ENCODE measurements around the gene MAP3K13. TPM values are rescaled to one million over a fixed set of nuclear protein-coding genes. Genes with fewer than 3 reads are reported as not detected.

MAP3K13 gene
- total and polyA plus RNA-seq, 2 experiments from 2014 or later = 19.1 to 47.4 TPM

DNA sequence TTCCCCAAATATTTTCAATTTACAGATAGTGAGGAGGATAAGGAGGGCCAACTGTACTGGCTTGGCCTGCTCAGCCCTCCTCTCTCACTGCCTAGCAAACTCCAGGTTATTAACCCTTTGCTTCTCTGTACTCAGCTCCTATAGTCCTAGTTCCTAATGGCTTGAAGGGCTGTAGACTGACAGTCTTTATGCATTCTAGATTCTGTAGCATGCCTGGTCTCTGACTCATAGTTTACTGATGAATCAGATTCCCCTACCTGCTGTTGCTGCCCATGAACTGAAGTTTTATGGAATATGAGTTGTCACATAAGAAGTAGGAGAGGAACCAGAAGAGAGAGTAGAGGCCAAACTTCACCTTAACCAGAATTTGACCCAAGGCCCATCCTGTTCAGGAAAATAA is 27.1 kb upstream of the MAP3K13 start:
- Histone ChIP-seq H3K36me3 (no peaks in the 10 kb centered on the region), H3K9me3 (ENCODE audit: low read depth) (no peaks in the 10 kb centered on the region), H3K4me1 (ENCODE audit: low read depth) (no peaks in the 10 kb centered on the region), H3K4me3 (no peak overlapping the region), H3K27ac (no peak overlapping the region), H3K27me3 (no peaks in the 10 kb centered on the region)
- peak in 1 of 2 donors; percentile 25 for DNase-seq (ENCODE audit: low read depth in 1 of 2, low spot score in 1 of 2)
- TF ChIP-seq CTCF (IDR thresholded peaks at IDR 0.05; ENCODE audit: low read depth, low read length) = no peak

DNA sequence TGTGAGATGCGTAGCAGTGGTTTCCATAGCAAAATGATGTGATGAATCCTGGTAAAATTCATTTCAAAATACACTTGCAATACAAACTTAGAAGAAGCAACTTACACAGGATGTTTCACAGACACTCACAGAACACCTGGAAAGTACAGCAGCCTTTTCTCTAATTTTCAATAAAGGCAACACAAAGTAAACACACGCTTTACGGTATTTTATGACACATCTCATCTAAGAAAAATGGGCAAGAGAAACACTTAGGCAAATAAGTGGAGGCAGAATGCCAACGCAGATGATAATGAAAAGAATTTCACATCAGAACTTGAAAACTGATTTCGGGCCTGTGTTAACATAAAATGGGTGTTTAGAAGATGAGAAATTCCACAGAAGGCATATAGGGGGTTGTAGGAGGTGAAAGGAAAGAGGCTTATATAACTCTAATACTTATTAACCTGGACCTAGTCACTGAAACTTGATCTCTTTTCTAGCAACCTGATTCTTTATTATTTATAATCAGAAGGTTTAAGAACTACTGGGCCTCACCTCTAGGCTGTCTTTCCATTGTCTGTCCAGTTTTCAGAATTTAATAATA is 25.6 kb upstream of the MAP3K13 start:
- no peak for DNase-seq (ENCODE audit: low read depth in 1 of 2, low spot score in 1 of 2)
- Histone ChIP-seq H3K27ac (no peak overlapping the region), H3K4me1 (ENCODE audit: low read depth) (no peaks in the 10 kb centered on the region), H3K4me3 (no peak overlapping the region), H3K27me3 (no peaks in the 10 kb centered on the region), H3K36me3 (no peaks in the 10 kb centered on the region), H3K9me3 (ENCODE audit: low read depth) (no peaks in the 10 kb centered on the region)
- TF ChIP-seq CTCF (IDR thresholded peaks at IDR 0.05; ENCODE audit: low read depth, low read length) = no peak

DNA sequence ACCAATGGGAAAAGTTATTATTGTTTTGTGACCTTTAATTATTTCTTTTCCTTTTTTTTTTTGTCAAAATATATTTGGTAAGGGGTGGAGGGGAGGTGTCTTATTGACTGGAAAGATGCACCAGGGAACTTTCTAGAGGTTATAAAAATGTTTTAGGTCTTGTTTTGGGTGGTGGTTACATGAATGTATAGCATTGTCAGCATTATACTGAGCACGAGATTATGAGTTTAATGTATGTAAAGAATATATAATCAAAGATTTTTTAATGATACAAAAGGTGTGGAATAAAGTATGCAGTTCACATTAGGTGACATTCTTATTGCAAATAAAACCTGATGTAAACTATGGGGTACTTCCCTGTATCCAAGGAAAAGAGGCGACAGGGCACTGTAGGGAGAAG is 23.0 kb upstream of the MAP3K13 start:
- TF ChIP-seq CTCF (IDR thresholded peaks at IDR 0.05; ENCODE audit: low read depth, low read length) = no peak
- no peaks in the 10 kb centered on the region for H3K4me1 ChIP-seq (ENCODE audit: low read depth)

DNA sequence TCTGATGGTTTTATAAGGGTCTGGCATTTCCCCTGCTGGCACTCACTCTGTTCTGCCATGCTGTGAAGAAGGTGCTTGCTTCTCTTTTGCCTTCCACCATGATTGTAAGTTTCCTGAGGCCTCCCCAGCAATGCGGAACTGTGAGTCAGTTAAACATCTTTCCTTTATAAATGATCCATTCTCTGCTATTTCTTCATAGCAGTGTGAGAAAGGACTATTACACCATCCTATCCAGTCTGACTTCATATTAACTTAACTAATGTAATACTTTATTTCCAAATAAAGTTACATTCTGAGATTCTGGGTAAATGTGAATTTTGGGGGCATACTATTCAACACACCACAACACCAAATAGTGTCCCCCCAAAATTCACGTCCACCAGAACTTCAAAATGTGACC is 22.2 kb upstream of the MAP3K13 start:
- Histone ChIP-seq H3K27ac (no peak overlapping the region), H3K4me1 (ENCODE audit: low read depth) (no peaks in the 10 kb centered on the region), H3K9me3 (ENCODE audit: low read depth) (no peaks in the 10 kb centered on the region), H3K36me3 (no peaks in the 10 kb centered on the region), H3K4me3 (no peak overlapping the region), H3K27me3 (no peaks in the 10 kb centered on the region)
- no peak for DNase-seq (ENCODE audit: low read depth in 1 of 2, low spot score in 1 of 2)
- TF ChIP-seq CTCF (IDR thresholded peaks at IDR 0.05; ENCODE audit: low read depth, low read length) = no peak

More for the DNA sequence above, 23.0 kb upstream of the MAP3K13 start:
- Histone ChIP-seq H3K27ac (no peak overlapping the region), H3K36me3 (no peaks in the 10 kb centered on the region), H3K9me3 (ENCODE audit: low read depth) (no peaks in the 10 kb centered on the region), H3K27me3 (no peaks in the 10 kb centered on the region), H3K4me3 (no peak overlapping the region)
- DNase-seq (ENCODE audit: low read depth in 1 of 2, low spot score in 1 of 2) = no peak

DNA sequence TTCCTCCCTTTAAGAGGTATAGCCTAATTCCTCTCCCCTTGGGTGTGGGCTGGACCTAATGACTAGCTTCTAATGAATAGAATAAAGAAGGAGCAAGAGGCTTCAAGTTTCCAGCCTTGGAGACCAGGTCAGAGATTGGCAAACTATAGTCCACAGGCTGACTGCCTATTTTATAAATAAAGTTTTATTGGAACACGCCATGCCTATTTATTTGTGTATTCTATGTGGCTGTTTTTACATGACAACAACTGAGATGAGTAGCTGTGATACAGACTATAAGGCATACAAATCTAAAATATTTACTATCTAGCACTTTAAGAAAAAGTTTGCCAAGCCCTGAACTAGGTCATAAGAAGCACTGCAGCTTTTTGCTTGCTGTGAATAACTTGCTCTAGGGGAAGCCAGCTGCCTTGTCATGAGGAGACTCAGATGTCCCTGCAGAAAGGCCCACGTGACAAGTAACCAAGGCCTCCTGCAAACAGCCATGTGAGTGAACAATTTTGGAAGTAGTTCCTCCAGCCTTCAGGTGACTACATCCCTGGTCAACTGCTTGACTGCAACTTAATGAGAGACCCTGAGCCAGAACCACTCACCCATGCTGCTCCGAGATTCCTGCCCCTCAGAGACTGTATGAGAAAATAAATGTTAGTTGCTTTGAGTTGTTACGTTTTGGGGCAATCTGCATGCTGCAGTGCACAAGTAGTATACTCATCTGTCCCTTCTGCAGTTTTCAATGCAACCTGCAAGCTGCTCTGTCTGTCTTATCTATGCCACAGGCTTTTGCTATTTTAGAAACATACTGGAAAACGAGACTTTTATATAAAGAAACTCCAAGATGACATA is 21.1 kb upstream of the MAP3K13 start:
- H3K36me3 ChIP-seq = no peaks in the 10 kb centered on the region
- TF ChIP-seq CTCF (IDR thresholded peaks at IDR 0.05; ENCODE audit: low read depth, low read length) = no peak
- H3K4me3 ChIP-seq = no peak overlapping the region
- no peaks in the 10 kb centered on the region for H3K27me3 ChIP-seq
- H3K9me3 ChIP-seq (ENCODE audit: low read depth) = no peaks in the 10 kb centered on the region
- no peak overlapping the region for H3K27ac ChIP-seq
- DNase-seq (ENCODE audit: low read depth in 1 of 2, low spot score in 1 of 2) = no peak
- H3K4me1 ChIP-seq (ENCODE audit: low read depth) = no peaks in the 10 kb centered on the region

All from cardiac muscle cell (in vitro differentiated cells and primary cell).